ENCODE measurements around the gene NR2C2AP. TPM values are rescaled to one million over a fixed set of nuclear protein-coding genes. Genes with fewer than 3 reads are reported as not detected.

The NR2C2AP gene
- total and polyA plus RNA-seq, 2 of the 4 experiments (the other 2 are of a cell fraction): 5.4 to 9.0 TPM

DNA sequence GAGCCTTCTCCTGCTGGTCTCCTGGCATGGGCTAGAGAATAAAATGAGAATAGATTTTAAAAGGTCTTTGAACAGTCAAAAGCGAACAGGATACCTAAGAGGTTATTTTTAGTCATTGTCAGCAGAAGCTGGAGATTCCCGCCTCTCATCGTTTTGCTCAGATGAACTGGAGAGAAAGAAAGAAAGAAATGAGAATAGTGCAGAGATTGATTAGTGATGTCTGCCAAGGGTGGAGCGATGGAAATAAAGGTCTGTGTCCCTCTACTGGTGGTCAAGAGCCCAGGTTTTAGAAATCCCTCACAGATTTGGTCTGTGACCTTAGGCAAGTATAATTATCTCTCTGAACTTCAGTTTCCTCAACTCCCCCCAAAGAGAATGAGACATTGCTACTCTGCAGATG, 13.9 kb upstream of the NR2C2AP start:
- H2AK9ac ChIP-seq (replicated peaks; ENCODE audit: low read depth, low read length, poor library complexity): no peak overlapping the region
- WGBS, 2 experiments (ENCODE audit: extremely low coverage in 2 of 2, insufficient read length in 1 of 2): 67% methylated on average over 1 of the region's 4 CpGs; no CpG with 5 or more reads in 1 of the 2 experiments
- peaks cover 6% of the 10 kb centered on the region; the same call in 1 of the 2 replicates for H4K20me1 ChIP-seq (ENCODE audit: insufficient read depth, low read length)

More for the DNA sequence above, 13.9 kb upstream of the NR2C2AP start:
- intact Hi-C loops (cut with micrococcal nuclease) (no loop called here), in situ Hi-C loops (cut with MboI; ENCODE audit: low sequenced_read_pairs) (no loop called here), dilution Hi-C loops (cut with HindIII; ENCODE audit: low sequenced_read_pairs, unreplicated experiment) (no loop called here)
- Histone ChIP-seq H4K8ac (ENCODE audit: low read depth in 2 of 2, low read length in 2 of 2) (no peak overlapping the region), H2AFZ (replicated peaks; ENCODE audit: low read length, poor library complexity) (no peak overlapping the region), H2BK120ac (ENCODE audit: low read depth, low read length) (no peak overlapping the region), H3K4me3 (ENCODE audit: insufficient read depth, low read depth, low read length) (no peak overlapping the region), H4K91ac (ENCODE audit: insufficient read depth, low read depth, low read length) (no peak overlapping the region), H3K9ac (ENCODE audit: low read depth, low read length) (no peak overlapping the region), H3K4ac (ENCODE audit: low read depth, low read length) (no peak overlapping the region), H3K4me2 (ENCODE audit: low read depth, low read length) (no peak overlapping the region), H3K14ac (replicated peaks; ENCODE audit: low read depth, low read length) (no peak overlapping the region), H3K36me3 (ENCODE audit: control insufficient read depth, insufficient read depth, low read length) (no peaks in the 10 kb centered on the region), H4K5ac (ENCODE audit: low read depth, low read length) (no peak overlapping the region), H2BK15ac (ENCODE audit: low read depth, low read length) (no peak overlapping the region), H3K79me1 (ENCODE audit: low read depth in 1 of 2, low read length in 2 of 2) (no peaks in the 10 kb centered on the region), H3K9me3 (ENCODE audit: control insufficient read depth, insufficient read depth, low read length) (no peaks in the 10 kb centered on the region), H3K23ac (ENCODE audit: low read depth, low read length) (no peak overlapping the region), H3K27ac (ENCODE audit: insufficient read depth, low read length) (no peak overlapping the region), H3K56ac (ENCODE audit: extremely low read depth, insufficient read depth, low read length) (no peak overlapping the region), H2BK5ac (ENCODE audit: low read depth, low read length, poor library complexity, severe bottlenecking) (no peak overlapping the region), H3K9me1 (ENCODE audit: insufficient read depth, low read length) (0 out of 2 replicates have a peak, but pooled peaks cover 2% of the 10 kb centered on the region), H2BK20ac (ENCODE audit: low read depth, low read length) (no peak overlapping the region), H3K18ac (ENCODE audit: low read depth, low read length) (no peak overlapping the region), H3K4me1 (ENCODE audit: control insufficient read depth, insufficient read depth, low read length) (no peaks in the 10 kb centered on the region), H3K27me3 (ENCODE audit: control insufficient read depth, insufficient read depth, low read length) (peaks cover 19% of the 10 kb centered on the region), H2AK5ac (ENCODE audit: low read depth, low read length) (no peak overlapping the region)
- CTCF ChIA-PET: no interaction called here
- DNase-seq (peak; percentile 16), ATAC-seq (ENCODE audit: low read depth) (no peak)
- POLR2A ChIA-PET (ENCODE audit: unreplicated experiment): no interaction called here
- no peak for TF ChIP-seq MAFK (IDR thresholded peaks at IDR 0.05; ENCODE audit: low read depth, low read length)
- no peak for TF ChIP-seq BHLHE40 (IDR thresholded peaks at IDR 0.05; ENCODE audit: low read depth, low read length)
- TF ChIP-seq, protein P1, sequence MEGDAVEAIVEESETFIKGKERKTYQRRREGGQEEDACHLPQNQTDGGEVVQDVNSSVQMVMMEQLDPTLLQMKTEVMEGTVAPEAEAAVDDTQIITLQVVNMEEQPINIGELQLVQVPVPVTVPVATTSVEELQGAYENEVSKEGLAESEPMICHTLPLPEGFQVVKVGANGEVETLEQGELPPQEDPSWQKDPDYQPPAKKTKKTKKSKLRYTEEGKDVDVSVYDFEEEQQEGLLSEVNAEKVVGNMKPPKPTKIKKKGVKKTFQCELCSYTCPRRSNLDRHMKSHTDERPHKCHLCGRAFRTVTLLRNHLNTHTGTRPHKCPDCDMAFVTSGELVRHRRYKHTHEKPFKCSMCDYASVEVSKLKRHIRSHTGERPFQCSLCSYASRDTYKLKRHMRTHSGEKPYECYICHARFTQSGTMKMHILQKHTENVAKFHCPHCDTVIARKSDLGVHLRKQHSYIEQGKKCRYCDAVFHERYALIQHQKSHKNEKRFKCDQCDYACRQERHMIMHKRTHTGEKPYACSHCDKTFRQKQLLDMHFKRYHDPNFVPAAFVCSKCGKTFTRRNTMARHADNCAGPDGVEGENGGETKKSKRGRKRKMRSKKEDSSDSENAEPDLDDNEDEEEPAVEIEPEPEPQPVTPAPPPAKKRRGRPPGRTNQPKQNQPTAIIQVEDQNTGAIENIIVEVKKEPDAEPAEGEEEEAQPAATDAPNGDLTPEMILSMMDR (conservative IDR thresholded peaks at IDR 0.05; ENCODE audit: low read depth, low read length): no peak
- TF ChIP-seq POLR2A (IDR thresholded peaks at IDR 0.05; ENCODE audit: low read depth, low read length): no peak
- TF ChIP-seq NFE2L2 (IDR thresholded peaks at IDR 0.05; ENCODE audit: low read depth, low read length): no peak
- no peak for TF ChIP-seq RFX5 (IDR thresholded peaks at IDR 0.05; ENCODE audit: low read depth, low read length)
- TF ChIP-seq CHD1 (IDR thresholded peaks at IDR 0.05; ENCODE audit: low read depth, low read length): no peak
- no peak for TF ChIP-seq RAD21 (IDR thresholded peaks at IDR 0.05; ENCODE audit: low read length)
- TF ChIP-seq RCOR1 (IDR thresholded peaks at IDR 0.05; ENCODE audit: insufficient replicate concordance, low read length): no peak
- no peak for TF ChIP-seq SMC3 (IDR thresholded peaks at IDR 0.05; ENCODE audit: low read depth, low read length)
- TF ChIP-seq MAZ (IDR thresholded peaks at IDR 0.05; ENCODE audit: borderline replicate concordance, low read depth, low read length): no peak
- TF ChIP-seq FOS (IDR thresholded peaks at IDR 0.05; ENCODE audit: low read depth, low read length): no peak
- BruUV-seq (replicated peaks): no TSS peak

Data from IMR-90 (cell line).